HG03558 (cell line): ENCODE results near the gene UBE2G2.
"Not testable (repeated sequence)": the region's sequence is repeated elsewhere in the genome, so short reads cannot be mapped to it uniquely, and the experiment has no call there.

Experiments
- ATAC-seq: cut with Tn5 transposase; IDR thresholded peaks from one replicate; pipeline ENCODE4 v1.9.1; 2021; ENCODE audit warnings: moderate number of reproducible peaks; ENCODE audit not compliant: unreplicated experiment; ENCODE audit errors: extremely low read depth

The UBE2G2 gene

GRCh38 chr21:44836666-44837471 is 35.2 kb upstream of the UBE2G2 start:
- ATAC-seq: no peak

DNA sequence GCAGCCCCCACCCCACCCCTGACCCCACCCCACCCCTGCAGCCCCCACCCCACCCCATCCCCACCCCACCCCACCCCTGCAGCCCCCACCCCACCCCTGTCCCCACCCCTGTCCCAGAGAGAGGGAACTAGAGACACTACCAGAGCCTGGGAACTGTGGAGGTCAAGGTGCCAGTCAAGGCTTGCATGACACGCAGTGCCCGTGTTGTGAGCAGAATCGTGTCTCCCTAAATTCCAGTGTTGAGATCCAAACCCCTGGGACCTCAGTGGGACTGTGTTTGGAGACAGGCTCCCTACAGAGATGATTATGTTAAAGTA is 34.7 kb upstream of the UBE2G2 start:
- no peak for ATAC-seq

DNA sequence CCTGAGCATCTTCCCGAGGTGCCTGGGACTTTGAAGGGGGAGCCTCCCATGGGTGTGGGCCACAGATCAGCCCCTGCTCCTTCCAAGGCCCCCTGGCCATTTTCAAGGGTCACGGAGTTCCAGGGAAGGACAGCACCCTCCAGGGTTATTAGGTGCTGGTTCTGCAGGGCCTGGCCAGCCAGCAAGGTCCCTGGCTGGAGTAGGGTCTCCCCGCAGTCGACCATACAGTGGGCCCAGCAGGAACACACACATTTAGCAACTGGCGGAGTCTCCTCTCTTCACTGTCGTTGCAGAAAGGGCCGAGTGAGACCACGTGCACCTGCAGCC is 34.0 kb upstream of the UBE2G2 start:
- no peak for ATAC-seq

- no peak for ATAC-seq
Measured at GRCh38 chr21:44834951-44835646, 33.5 kb upstream of the UBE2G2 start.

- no peak for ATAC-seq
Measured at GRCh38 chr21:44834231-44834950, 32.8 kb upstream of the UBE2G2 start.

- ATAC-seq: no peak
Measured at GRCh38 chr21:44833663-44834062, 32.0 kb upstream of the UBE2G2 start.

DNA sequence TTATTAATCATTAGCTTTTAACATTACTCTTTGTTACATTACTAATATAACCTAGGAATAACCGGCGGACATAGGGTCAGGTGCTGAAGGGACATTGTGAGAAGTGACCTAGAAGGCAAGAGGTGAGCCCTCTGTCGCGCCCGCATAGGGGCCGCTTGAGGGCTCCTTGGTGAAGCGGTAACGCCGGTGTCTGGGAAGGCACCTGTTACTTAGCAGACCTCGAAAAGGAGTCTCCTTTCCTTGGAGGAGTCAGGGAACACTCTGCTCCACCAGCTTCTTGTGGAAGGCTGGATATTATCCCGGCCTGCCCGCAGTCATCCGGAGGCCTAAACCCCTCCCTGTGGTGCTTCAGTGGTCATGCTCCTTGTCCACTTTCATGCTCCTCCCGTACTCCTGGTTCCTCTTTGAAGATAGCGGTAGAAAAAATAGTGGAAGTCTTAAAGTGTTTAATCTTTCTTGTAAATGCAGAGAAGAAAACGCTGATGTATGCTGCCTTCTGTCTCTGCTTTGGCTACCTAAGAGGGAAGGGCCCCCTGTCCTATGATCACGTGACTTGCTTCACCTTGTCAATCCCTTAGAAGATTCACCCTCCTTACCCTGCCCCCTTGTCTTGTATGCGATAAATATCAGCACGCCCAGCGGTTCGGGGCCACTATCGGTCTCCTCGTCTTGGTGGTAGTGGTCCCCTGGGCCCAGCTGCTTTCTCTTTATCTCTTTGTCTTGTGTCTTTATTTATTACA is 31.1 kb upstream of the UBE2G2 start:
- ATAC-seq: not testable (repeated sequence)

DNA sequence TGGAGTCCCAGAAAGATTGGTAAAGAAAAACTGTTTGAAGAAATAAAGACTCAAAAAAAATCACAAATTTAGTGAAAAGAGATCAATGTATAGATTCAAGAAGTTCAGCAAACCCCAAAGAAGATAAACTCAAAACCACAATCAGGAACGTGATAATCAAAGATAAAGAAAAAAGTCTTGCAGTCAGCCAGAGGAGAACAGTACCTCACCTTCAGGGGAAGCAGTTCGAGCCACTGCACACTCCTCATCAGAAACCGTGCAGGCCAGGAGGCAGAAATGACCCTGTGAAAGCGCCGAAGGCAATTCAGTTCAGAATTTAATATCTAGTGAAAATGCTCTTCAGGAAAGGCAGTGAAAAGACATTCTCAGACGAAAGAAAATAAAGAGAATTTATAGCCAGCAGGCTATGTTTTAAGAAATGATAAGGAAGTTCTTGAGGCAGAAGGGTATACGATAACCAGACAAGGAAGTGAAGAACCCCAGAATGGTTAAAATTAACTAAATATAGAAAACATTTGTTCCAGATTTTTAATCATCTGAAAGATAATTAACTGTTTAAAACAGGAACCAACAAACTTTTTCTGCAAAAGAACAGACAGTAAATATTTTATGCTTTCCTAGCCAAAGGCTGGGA is 29.7 kb upstream of the UBE2G2 start:
- no peak for ATAC-seq

DNA sequence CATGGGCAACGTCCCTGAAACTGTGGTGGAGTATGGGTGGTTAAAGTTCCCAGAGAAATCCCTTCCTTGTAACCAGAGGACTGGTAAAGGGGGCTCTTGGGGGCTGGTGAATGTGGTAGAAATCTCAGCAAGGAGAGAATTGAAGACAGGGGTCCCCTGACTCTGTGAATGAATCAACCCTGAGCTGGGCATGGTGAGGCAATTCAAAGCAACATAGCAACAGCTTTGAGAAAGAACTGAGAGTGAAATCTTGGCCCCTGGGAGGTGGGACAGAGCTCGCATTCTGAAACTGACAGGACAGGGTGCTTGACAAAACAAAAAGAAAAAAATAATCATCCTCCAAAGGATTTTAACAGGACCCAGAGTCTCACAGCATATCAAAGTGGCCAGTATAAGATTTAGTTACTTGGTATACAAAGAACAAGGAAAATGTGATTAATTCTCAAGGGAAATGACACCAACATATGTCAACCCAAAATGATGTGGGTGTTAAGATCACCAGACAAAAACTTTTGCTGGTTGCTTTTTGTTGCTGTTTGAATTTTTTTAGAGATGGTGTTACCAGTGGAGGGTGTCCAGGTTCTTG is 28.0 kb upstream of the UBE2G2 start:
- no peak for ATAC-seq

DNA sequence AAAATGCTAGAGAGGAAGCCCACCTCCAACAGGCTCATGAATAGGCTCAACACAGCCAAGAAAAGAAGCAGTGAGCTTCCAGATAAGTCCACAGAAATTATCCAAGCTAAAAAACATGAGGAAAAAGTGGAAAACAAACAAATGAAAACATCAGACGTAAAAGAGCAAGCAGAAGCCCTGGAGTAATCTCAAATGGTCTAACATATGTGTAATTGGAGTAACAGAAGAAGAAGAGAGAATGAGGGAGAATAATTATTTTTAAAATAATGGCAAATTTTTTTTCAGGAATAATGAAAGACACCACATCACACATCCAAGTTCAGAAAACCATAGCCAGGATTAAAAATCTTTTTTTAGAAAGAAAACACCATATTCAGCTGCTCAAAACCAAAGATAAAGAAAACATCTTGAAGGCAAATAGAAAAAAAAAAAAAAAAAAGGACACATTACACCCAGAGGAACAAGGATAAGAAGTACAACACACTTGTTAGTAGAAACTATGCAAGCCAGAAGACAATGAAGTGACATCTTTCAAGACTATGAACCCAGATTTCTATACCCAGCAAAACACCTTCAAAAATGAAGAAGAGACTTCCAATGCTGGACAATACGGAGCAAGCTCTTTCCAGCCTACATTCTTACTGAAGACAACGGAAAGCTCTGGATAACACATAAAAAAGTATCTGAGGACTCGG is 26.9 kb upstream of the UBE2G2 start:
- ATAC-seq: no peak

DNA sequence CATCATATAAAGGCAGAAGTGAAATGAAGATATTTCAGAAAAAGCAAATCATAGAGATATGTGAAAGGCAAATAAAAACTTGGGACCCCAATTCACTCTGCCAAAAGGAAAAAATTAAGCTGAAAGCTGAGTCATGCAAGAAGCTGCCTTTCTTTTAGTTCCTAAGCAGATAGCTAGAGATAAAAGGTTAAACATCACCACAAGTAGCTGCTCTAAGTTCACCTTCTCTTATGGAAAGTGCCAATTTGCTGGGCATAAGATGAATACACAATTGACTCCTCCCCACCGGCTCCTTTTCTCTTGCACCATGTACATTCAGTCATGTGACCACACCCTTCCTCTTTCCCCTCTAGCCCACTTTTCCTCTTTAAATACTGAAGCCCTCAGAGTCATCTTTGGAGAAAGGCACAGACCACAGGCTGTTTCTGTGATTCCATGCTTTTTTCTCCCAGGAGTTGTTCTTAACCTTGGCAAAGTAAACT is 21.6 kb upstream of the UBE2G2 start:
- no peak for ATAC-seq

DNA sequence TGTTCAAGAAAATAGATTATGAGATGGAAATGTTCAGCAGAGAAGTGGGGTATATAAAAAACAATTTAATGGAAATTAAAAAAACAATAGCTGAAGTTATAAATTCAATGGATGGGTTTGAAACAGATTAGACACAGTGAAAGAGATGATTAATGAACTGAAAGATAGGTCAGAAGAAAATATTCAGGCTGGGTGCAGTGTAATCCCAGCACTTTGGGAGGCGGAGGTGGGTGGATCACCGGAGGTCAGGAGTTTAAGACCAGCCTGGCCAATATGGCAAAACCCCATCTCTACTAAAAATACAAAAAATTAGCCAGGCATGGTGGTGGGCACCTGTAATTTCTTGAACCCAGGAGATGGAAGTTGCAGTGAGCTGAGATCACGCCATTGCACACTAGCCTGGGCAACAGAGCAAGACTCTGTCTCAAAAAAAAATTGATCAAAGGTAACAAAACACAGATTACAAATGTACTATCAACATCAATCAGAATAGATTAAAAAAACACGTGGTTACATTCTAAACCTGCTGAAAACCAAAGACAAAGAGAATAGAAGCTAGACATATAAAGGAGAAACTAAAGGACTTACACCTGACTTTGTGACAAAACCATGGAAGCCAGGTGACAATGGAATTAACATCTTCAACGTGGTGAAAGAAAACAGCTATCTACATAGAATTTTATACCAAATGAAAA is 21.0 kb upstream of the UBE2G2 start:
- no peak for ATAC-seq

GRCh38 chr21:44820851-44821250 is 19.2 kb upstream of the UBE2G2 start:
- no peak for ATAC-seq

- no peak for ATAC-seq
Measured at GRCh38 chr21:44819283-44820243, 17.9 kb upstream of the UBE2G2 start.

GRCh38 chr21:44818640-44819011 is 17.0 kb upstream of the UBE2G2 start:
- no peak for ATAC-seq

- no peak for ATAC-seq
Measured at GRCh38 chr21:44817914-44818639, 16.5 kb upstream of the UBE2G2 start, which contains the start of gene SUMO3. TSS of gene SUMO3 (minus strand) at chr21:44818062. CDS start at chr21:44817968, 94 bp downstream.

DNA sequence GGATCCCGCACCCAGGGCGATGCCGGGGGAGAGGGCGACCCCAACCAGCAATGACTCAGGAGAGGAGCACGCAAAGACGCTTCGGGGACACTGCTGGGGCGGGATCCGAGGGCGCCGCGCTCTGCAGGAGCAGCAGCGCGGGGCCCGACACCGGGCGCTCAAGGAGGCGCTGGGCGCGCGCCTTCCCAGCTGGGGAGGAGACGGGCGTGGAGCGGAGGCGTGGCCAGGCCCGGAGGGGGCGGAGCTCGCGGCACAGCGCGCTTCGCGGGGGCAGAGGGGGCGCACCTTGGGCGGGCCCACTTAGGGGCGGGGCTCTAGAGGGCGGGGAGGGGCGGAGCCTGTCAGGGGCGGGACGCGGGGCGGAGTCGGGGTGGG is 15.9 kb upstream of the UBE2G2 start:
- no peak for ATAC-seq
